Prostate gland (tissue), 2 donors: ENCODE data around the gene TUBB2B. TPM values are rescaled to one million over a fixed set of nuclear protein-coding genes. Genes with fewer than 3 reads are reported as not detected.
"Not testable (repeated sequence)": the region's sequence is repeated elsewhere in the genome, so short reads cannot be mapped to it uniquely, and the experiment has no call there.

Source experiments
- DNase-seq: peaks from one replicate; pipeline ENCODE4 v3.0.0-alpha.2; 2019; ENCODE audit warnings: low spot score
- H3K27ac ChIP-seq, 2 donors: fragments of 200-600 bp; sonication (generic); 2 replicates each; pipeline ENCODE4 v1.5.1; 2017 to 2019
- H3K27me3 ChIP-seq: fragments of 200-600 bp; sonication (generic); replicated peaks from 2 replicates; pipeline ENCODE4 v1.5.1; 2019; ENCODE audit not compliant: insufficient read depth
- H3K36me3 ChIP-seq, 2 donors: fragments of 200-600 bp; sonication (generic); 1 replicate in 1 of 2; 2 replicates in 1 of 2; pipeline versions ENCODE4 v1.5.1 to v1.8.1; 2017 to 2019
- H3K4me1 ChIP-seq: fragments of 200-600 bp; sonication (generic); replicated peaks from 2 replicates; pipeline ENCODE4 v1.5.1; 2019
- H3K4me3 ChIP-seq, 2 donors: fragments of 200-600 bp; sonication (generic); 2 replicates each; pipeline ENCODE4 v1.5.1; 2017 to 2019
- H3K9me3 ChIP-seq: fragments of 200-600 bp; sonication (generic); 2 replicates; pipeline ENCODE4 v1.5.1; 2017
- POLR2A ChIP-seq: fragments of 450-650 bp; IDR thresholded peaks from one replicate; pipeline ENCODE4 v1.6.1; 2016; ENCODE audit warnings: antibody characterized with exemption, mild to moderate bottlenecking
- POLR2AphosphoS5 ChIP-seq: sonication (generic); formaldehyde crosslinking; IDR thresholded peaks from one replicate; pipeline ENCODE4 v1.6.1; 2017; ENCODE audit warnings: antibody characterized with exemption
- WGBS: methylation state at CpG from one replicate; pipeline ENCODE4 v1.1.5; 2018; 5-methylcytosine and 5-hydroxymethylcytosine counted together
- intact Hi-C: fragments of 100-400 bp; cut with DNase I; formaldehyde crosslinking; loops from one replicate; pipeline ENCODE4 v1.14.2; 2022
- total RNA-seq, 2 donors: library from RNA; depleted of rRNA; stranded (reverse); fragments of >200 nt; gene quantifications; one replicate each; pipeline ENCODE4 v1.1.0, GENCODE V29; 2016
- TF ChIP-seq, protein P1 (sequence below), 4 experiments: fragments of 200-600 bp in 2 of 4; fragments of 450-650 bp in 2 of 4; sonication (generic) in 2 of 4; IDR thresholded peaks; 1 replicate in 3 of 4; 2 replicates in 1 of 4; pipeline ENCODE4 v1.5.1; 2016 to 2019; ENCODE audit warnings: antibody characterized with exemption in 4 of 4, mild to moderate bottlenecking in 2 of 4, moderate library complexity in 2 of 4

Gene TUBB2B
- total RNA-seq, 2 donors from 2014 or later = 3.9 to 4.5 TPM

- H3K36me3 ChIP-seq = no peaks in the 10 kb centered on the region
- no peaks in the 10 kb centered on the region for H3K27me3 ChIP-seq
- no peaks in the 10 kb centered on the region for H3K9me3 ChIP-seq
- no peak overlapping the region for H3K27ac ChIP-seq
- H3K4me3 ChIP-seq = no peak overlapping the region
- no peaks in the 10 kb centered on the region for H3K4me1 ChIP-seq
- TF ChIP-seq, protein P1, sequence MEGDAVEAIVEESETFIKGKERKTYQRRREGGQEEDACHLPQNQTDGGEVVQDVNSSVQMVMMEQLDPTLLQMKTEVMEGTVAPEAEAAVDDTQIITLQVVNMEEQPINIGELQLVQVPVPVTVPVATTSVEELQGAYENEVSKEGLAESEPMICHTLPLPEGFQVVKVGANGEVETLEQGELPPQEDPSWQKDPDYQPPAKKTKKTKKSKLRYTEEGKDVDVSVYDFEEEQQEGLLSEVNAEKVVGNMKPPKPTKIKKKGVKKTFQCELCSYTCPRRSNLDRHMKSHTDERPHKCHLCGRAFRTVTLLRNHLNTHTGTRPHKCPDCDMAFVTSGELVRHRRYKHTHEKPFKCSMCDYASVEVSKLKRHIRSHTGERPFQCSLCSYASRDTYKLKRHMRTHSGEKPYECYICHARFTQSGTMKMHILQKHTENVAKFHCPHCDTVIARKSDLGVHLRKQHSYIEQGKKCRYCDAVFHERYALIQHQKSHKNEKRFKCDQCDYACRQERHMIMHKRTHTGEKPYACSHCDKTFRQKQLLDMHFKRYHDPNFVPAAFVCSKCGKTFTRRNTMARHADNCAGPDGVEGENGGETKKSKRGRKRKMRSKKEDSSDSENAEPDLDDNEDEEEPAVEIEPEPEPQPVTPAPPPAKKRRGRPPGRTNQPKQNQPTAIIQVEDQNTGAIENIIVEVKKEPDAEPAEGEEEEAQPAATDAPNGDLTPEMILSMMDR (IDR thresholded peaks at IDR 0.05) = no peak
- TF ChIP-seq POLR2A (no peak), POLR2AphosphoS5 (no peak)
- DNase-seq = no peak
- intact Hi-C loops = no loop called here
- 58% methylated on average over 7 of the region's 7 CpGs for WGBS
These were observed 24.3 kb downstream of the TUBB2B start for GRCh38 chr6:3202999-3203696.

- intact Hi-C loops = no loop called here
- Histone ChIP-seq H3K36me3 (no peaks in the 10 kb centered on the region), H3K9me3 (no peaks in the 10 kb centered on the region), H3K27me3 (no peaks in the 10 kb centered on the region), H3K4me3 (no peak overlapping the region), H3K27ac (no peak overlapping the region), H3K4me1 (no peaks in the 10 kb centered on the region)
- TF ChIP-seq POLR2A = no peak
- no peak for DNase-seq
- 74% methylated on average over 2 of the region's 2 CpGs for WGBS
These were observed 26.1 kb downstream of the TUBB2B start for GRCh38 chr6:3201388-3201787.

- Histone ChIP-seq H3K9me3 (no peaks in the 10 kb centered on the region), H3K4me3 (no peak overlapping the region), H3K36me3 (no peaks in the 10 kb centered on the region), H3K4me1 (no peaks in the 10 kb centered on the region), H3K27me3 (no peaks in the 10 kb centered on the region), H3K27ac (no peak overlapping the region)
- intact Hi-C loops = no loop called here
- DNase-seq = no peak
- TF ChIP-seq, protein P1 (IDR thresholded peaks at IDR 0.05) = no peak
- TF ChIP-seq POLR2AphosphoS5 = no peak
- TF ChIP-seq POLR2A = no peak
These were observed 26.8 kb downstream of the TUBB2B start for GRCh38 chr6:3200682-3201081.

GRCh38 chr6:3199382-3199781 is 28.1 kb downstream of the TUBB2B start:
- Histone ChIP-seq H3K4me3 (no peak overlapping the region), H3K27ac (no peak overlapping the region), H3K4me1 (no peaks in the 10 kb centered on the region), H3K27me3 (no peaks in the 10 kb centered on the region), H3K9me3 (no peaks in the 10 kb centered on the region), H3K36me3 (no peaks in the 10 kb centered on the region)
- TF ChIP-seq, protein P1 (IDR thresholded peaks at IDR 0.05) = no peak
- TF ChIP-seq POLR2AphosphoS5 (no peak), POLR2A (no peak)
- DNase-seq = no peak
- WGBS = 79% methylated on average over 5 of the region's 5 CpGs
- intact Hi-C loops = no loop called here

GRCh38 chr6:3197734-3198133 is 29.7 kb downstream of the TUBB2B start:
- DNase-seq, H3K27me3 ChIP-seq, H3K4me3 ChIP-seq, H3K9me3 ChIP-seq, intact Hi-C loops, H3K27ac ChIP-seq, H3K4me1 ChIP-seq, H3K36me3 ChIP-seq: not testable (repeated sequence)
- 97% methylated on average over 4 of the region's 5 CpGs for WGBS

- Histone ChIP-seq H3K4me3 (no peak overlapping the region), H3K9me3 (no peaks in the 10 kb centered on the region), H3K4me1 (no peaks in the 10 kb centered on the region), H3K36me3 (no peaks in the 10 kb centered on the region), H3K27me3 (no peaks in the 10 kb centered on the region), H3K27ac (no peak overlapping the region)
- WGBS = 85% methylated on average over 5 of the region's 5 CpGs
- no peak for DNase-seq
- intact Hi-C loops = no loop called here
- TF ChIP-seq POLR2A (no peak), POLR2AphosphoS5 (no peak)
- TF ChIP-seq, protein P1 (IDR thresholded peaks at IDR 0.05) = no peak
These were observed 30.7 kb downstream of the TUBB2B start for GRCh38 chr6:3196770-3197169.
